Left lung (tissue), 10 donors: Measurements from ENCODE around the gene WWOX. TPM values are rescaled to one million over a fixed set of nuclear protein-coding genes. Genes with fewer than 3 reads are reported as not detected.

Experiments
- ATAC-seq: fragments of 200-7000 bp; cut with Tn5 transposase; one replicate; pipeline ENCODE4 v1.9.1; 2020; ENCODE audit warnings: moderate library complexity
- DNase-seq, 4 donors: peaks; one replicate each; pipeline ENCODE4 v3.0.0-alpha.2; 2013 to 2020
- H3K27ac ChIP-seq, 2 donors: fragments of 200-600 bp; sonication (generic) in 1 of 2; one replicate each; pipeline versions ENCODE4 v1.5.0 to v1.8.0; 2020 to 2021
- H3K27me3 ChIP-seq, 2 donors: fragments of 200-600 bp; sonication (generic) in 1 of 2; one replicate each; pipeline versions ENCODE4 v1.5.0 to v1.8.0; 2020 to 2021
- H3K36me3 ChIP-seq, 2 donors: fragments of 200-600 bp; sonication (generic) in 1 of 2; one replicate each; pipeline versions ENCODE4 v1.5.0 to v1.8.0; 2020 to 2021
- H3K4me1 ChIP-seq, 2 donors: fragments of 200-600 bp; one replicate each; pipeline ENCODE4 v1.8.0; 2021
- H3K4me3 ChIP-seq, 2 donors: fragments of 200-600 bp; sonication (generic) in 1 of 2; one replicate each; pipeline versions ENCODE4 v1.5.0 to v1.8.0; 2020 to 2021; ENCODE audit warnings: mild to moderate bottlenecking in 1 of 2
- H3K9me3 ChIP-seq, 2 donors: fragments of 200-600 bp; sonication (generic) in 1 of 2; one replicate each; pipeline versions ENCODE4 v1.5.0 to v1.8.0; 2020 to 2021
- intact Hi-C, 2 donors: fragments of 100-400 bp; cut with DNase I; formaldehyde crosslinking; loops; one replicate each; pipeline versions ENCODE4 v1.11.2 to v1.14.2; 2022
- polyA plus RNA-seq, 6 donors: library from polyadenylated mRNA; unstranded; fragments of 120-200 nt; gene quantifications; one replicate each; pipeline ENCODE4 v1.2.1, GENCODE V29; 2013; ENCODE audit not compliant: insufficient read length in 6 of 6
- total RNA-seq, 2 donors: library from RNA; stranded (reverse); fragmentation: NEBNext Ultra II Directional; extraction: Animal tissue kit (Norgen Biotek cat#: 25700); gene quantifications; one replicate each; pipeline ENCODE4 v1.2.1, GENCODE V29; 2021
- TF ChIP-seq, protein P1 (sequence below), 2 donors: fragments of 200-600 bp; sonication (generic) in 1 of 2; IDR thresholded peaks; one replicate each; pipeline versions ENCODE4 v1.5.0 to v1.8.0; 2021; ENCODE audit warnings: antibody characterized with exemption in 2 of 2
- donor health status: DM: no; HTN: yes; CAD: no.
- donor health status: DM: no; HTN: no; CAD: no.

Gene WWOX
- total and polyA plus RNA-seq, 8 donors, result 17.2 to 40.3 (median 30.8) TPM

DNA sequence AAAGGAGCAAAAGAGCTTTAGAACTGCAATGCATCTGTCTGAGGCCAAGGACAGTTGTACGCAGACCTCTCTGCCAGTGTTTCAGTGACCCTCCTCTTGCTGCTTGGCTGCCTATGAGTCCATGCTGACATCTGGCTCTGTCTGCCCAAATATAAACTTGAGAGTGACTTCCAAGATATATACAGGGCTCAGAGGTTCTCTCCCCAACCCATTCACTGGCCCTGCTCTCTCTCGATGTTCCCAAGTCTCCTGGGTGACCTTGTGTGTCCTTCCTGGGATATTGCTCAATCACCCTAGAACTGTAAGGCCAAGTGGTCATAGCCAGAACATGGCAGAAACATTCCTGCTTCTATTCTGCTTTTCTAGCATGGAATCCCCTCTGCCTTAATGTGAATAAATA is 716.3 kb downstream of the WWOX start:
- DNase-seq, result peak in 1 of 4 donors; percentile 24

DNA sequence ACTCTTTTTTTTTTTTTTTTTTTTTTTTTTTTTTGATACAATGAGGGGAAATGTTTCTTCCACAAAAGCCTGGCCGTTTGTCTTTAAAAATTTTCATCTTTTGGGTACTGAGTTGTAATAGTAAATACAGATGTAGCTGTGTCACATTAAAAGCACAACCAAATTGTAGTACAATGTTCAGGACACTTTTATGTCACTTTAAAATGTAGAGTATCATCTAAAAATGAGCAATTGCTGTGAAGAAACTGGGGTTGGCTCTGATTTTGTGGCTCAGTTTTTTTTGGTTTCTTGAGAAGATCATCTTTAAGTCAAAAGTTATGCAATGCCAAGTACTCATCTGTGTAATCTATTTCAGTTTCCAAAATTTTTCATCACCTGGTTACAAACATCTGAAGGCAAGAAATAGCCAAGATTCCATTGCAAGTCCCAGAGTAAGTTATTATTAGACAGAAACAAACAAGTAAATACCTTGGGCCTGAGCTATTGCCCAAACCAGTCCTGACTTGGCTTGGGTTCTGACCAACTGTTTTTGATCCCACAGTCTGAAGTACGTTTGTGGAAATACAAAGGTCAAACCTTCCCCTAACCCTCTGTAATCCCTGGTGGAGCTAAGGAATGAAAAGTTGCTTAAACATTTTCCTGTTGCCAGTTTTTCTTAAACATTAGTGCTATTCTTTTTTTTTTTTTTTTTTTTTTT is 717.2 kb downstream of the WWOX start:
- DNase-seq (peak in 1 of 4 donors; percentile 27), ATAC-seq (peak; percentile 37)
- H3K4me1 ChIP-seq, result peaks cover 0 to 5% of the 10 kb centered on the region in 2 donors
- intact Hi-C loops, result no loop called here
- H3K27me3 ChIP-seq, result no peaks in the 10 kb centered on the region
- TF ChIP-seq, protein P1, sequence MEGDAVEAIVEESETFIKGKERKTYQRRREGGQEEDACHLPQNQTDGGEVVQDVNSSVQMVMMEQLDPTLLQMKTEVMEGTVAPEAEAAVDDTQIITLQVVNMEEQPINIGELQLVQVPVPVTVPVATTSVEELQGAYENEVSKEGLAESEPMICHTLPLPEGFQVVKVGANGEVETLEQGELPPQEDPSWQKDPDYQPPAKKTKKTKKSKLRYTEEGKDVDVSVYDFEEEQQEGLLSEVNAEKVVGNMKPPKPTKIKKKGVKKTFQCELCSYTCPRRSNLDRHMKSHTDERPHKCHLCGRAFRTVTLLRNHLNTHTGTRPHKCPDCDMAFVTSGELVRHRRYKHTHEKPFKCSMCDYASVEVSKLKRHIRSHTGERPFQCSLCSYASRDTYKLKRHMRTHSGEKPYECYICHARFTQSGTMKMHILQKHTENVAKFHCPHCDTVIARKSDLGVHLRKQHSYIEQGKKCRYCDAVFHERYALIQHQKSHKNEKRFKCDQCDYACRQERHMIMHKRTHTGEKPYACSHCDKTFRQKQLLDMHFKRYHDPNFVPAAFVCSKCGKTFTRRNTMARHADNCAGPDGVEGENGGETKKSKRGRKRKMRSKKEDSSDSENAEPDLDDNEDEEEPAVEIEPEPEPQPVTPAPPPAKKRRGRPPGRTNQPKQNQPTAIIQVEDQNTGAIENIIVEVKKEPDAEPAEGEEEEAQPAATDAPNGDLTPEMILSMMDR (IDR thresholded peaks at IDR 0.05), result no peak
- no peak overlapping the region for H3K4me3 ChIP-seq
- H3K27ac ChIP-seq, result no peak overlapping the region
- no peaks in the 10 kb centered on the region for H3K36me3 ChIP-seq
- H3K9me3 ChIP-seq, result no peaks in the 10 kb centered on the region

More for the DNA sequence above, 716.3 kb downstream of the WWOX start:
- Histone ChIP-seq H3K27ac (peak overlapping the region in 1 of 2 donors; percentile 13), H3K4me1 (peaks cover 0 to 5% of the 10 kb centered on the region in 2 donors), H3K4me3 (no peak overlapping the region), H3K9me3 (no peaks in the 10 kb centered on the region), H3K27me3 (no peaks in the 10 kb centered on the region), H3K36me3 (no peaks in the 10 kb centered on the region)
- no peak for ATAC-seq
- TF ChIP-seq, protein P1 (IDR thresholded peaks at IDR 0.05), result no peak
- intact Hi-C loops, result no loop called here

DNA sequence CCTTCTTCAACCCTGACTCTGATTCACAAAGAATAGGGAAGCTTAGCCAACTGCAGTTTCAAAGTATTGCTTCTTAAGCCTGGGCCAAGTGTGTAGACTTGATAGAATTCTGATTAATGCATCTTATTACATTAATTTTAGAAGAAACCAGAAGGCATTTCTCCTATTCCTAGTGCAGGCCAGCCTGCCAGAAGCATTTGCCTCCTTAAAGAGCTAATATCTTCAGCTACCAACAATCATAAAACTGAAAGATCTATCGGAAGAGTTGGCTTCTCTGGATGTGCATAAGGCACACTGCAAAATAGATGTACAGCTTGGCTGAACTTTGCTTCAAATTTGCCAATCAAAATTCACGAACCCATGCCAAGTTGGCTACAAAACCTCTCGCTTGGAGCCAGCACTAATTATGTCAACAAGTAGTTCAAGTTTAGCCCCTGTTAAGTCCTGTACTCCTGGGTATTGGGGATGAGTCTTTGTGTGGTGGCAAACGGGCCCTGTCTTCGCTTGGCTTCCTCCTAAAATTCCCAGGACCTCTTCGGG is 717.8 kb downstream of the WWOX start:
- TF ChIP-seq, protein P1 (IDR thresholded peaks at IDR 0.05), result no peak
- intact Hi-C loops, result no loop called here
- Histone ChIP-seq H3K9me3 (no peaks in the 10 kb centered on the region), H3K36me3 (no peaks in the 10 kb centered on the region), H3K4me3 (no peak overlapping the region), H3K4me1 (peaks cover 0 to 5% of the 10 kb centered on the region in 2 donors), H3K27me3 (no peaks in the 10 kb centered on the region), H3K27ac (no peak overlapping the region)
- peak; percentile 17 for ATAC-seq
- DNase-seq, result peak in 2 of 4 donors; percentile 47 to 55

- Histone ChIP-seq H3K27me3 (no peaks in the 10 kb centered on the region), H3K4me1 (peaks cover 0 to 5% of the 10 kb centered on the region in 2 donors), H3K4me3 (no peak overlapping the region), H3K36me3 (no peaks in the 10 kb centered on the region), H3K9me3 (no peaks in the 10 kb centered on the region), H3K27ac (no peak overlapping the region)
- TF ChIP-seq, protein P1 (IDR thresholded peaks at IDR 0.05), result no peak
- DNase-seq (no peak), ATAC-seq (no peak)
- intact Hi-C loops, result no loop called here
These were observed 721.9 kb downstream of the WWOX start for GRCh38 chr16:78821335-78821734.

- Histone ChIP-seq H3K36me3 (no peaks in the 10 kb centered on the region), H3K27ac (no peak overlapping the region), H3K27me3 (no peaks in the 10 kb centered on the region), H3K9me3 (no peaks in the 10 kb centered on the region), H3K4me3 (no peak overlapping the region), H3K4me1 (peaks cover 0 to under 1% of the 10 kb centered on the region in 2 donors)
- intact Hi-C loops, result no loop called here
- DNase-seq, result no peak
- TF ChIP-seq, protein P1 (IDR thresholded peaks at IDR 0.05), result no peak
- ATAC-seq, result no peak
These were observed 723.1 kb downstream of the WWOX start for GRCh38 chr16:78822509-78822908.
